Activated CD4-positive, CD25-positive, alpha-beta regulatory T cell treated with anti-CD3 and anti-CD28 coated beads, Interleukin-2, amount 50 U/mL, for 24 hours (primary cell): ENCODE measurements around the gene ATP1A1.

Experiments
- ATAC-seq, 2 donors: fragments of 150-1000 bp; cut with Tn5 transposase; one replicate each; pipeline ENCODE4 v1.10.0; 2021; ENCODE audit warnings: mild to moderate bottlenecking in 1 of 2, moderate library complexity in 1 of 2

Gene ATP1A1

DNA sequence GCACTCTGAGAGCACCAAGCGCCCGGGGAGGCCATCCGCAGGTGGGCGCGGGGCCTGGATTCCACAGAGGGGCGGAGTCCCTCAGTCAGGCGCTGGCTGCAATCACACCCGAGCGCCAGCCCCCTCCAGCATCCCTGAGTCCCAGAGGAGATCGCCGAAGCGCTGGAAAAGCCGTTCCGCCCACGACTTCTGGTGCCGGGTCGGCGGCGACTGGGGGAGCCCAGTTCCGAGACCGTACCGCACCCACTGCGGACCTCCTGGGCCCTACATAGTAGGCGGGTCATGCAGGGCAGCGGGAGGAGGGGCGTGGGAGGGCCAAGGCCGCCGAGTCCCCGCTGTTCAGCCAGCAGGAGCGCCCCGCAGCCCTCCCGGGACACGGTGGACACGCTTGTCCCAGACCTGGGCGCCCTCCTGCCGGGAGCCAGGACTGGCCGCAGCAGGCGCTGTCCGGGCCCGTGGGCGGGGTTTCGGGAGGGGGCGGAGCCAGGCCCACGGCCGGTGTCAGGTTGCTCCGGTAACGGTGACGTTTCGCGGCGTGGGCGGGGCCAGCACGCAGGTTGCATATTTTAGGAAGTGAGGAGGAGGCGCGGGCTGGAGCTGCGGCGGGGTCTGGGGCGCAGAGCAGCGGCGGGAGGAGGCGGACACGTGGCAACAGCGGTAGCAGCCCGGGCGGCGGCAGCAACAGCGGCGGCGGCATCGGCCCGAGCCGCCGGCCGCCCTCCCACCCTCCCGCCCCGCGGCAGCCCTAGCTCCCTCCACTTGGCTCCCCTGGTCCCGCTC lies at the start of gene ATP1A1:
TSS of gene ATP1A1 (plus strand) at position 594 of the 780 bp plus-strand sequence. CDS start 268 bp downstream, outside the sequence.
- peak; percentile 63 to 68 for ATAC-seq

DNA sequence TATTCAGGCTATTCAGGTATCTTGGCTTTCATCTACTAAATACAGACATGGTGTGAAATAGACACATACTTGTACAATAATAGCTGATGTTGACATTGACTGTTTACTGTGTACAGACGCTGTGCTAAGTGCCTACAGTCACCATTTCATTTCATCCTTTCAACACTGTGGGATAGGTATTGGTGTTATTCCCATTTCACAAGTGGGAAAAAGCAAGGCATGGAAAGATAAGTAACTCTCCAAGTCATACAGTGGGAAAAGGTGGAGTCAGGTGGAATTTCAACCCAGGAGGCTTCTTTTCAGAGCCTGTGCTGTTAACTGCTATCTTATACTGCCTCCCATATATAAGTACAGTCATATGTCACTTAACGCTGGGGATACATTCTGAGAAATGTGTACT lies 49.6 kb upstream of the ATP1A1 start:
- ATAC-seq: no peak

DNA sequence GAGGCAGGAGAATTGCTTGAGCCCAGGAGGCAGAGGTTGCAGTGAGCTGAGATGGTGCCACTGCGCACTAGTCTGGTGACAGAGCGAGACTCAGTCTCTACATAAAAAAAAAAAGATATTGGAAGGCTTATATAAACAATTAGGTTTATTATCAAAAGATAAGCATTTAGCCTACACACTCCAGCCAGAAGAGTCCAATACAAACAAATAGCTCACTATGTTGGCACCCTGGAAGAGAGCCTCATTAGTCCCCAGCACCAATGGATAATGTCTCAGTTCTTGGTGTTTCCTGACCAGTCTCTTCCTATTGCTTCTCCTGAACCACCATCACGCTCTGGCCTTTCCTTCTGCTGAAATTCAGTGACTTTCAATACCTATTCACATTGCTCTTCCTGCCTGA lies 48.6 kb upstream of the ATP1A1 start:
- no peak for ATAC-seq

DNA sequence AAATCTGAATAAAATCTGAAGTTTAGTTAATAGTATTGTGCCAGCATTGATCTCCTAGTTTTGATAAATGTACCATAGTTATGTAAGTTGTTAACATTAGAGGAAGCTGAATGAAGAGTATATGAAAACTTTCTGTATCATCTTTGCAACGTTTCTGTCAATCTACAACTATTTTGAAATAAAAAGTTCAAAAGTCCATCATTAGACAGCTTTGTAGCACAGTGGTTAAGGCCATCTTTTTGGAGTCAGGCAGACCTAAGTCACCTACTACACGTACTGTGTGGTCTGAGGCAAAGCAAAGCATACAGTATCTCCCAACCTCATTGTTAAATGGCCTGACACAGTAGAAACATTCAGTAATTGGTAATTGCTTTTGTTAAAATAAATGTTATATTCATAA lies 47.9 kb upstream of the ATP1A1 start:
- ATAC-seq: no peak

DNA sequence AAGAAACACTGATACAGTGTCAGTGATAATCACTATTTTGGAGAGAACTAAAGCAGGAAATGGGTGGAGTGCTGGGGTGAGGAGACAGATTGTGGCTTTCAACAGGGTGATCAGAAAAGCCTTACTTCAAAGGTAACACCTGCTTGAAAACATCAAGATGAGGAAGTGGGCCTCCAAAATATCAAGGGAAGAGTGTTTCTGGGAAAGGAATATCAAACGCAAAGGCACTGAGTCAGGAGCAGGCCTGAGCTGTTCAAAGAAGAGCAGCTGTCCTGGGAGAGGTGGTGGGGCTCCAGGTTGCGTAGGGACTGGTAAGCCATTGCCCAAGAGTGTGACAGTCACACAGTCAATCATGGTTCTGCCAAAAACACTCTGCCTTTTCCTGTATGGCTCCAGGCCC lies 47.1 kb upstream of the ATP1A1 start:
- ATAC-seq: peak; percentile 65 to 70

DNA sequence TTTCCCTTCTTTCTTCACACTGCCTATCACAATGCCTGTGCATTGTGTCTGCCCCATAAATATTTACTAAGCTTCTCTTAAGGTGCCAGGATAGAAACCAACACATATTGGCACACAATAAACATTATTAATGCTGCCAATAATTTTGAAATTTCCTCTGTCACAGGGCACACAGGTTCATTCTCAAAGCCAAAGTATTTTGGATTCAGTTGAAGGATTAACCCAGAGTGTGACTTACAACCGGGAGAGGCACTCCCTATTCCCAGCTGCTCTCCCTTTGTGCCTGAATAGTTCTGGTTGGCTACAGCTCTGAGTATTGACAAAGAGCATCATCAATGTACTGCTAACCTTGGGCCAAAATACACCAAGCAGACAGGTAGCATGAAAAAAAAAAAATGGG lies 46.6 kb upstream of the ATP1A1 start:
- ATAC-seq: no peak

DNA sequence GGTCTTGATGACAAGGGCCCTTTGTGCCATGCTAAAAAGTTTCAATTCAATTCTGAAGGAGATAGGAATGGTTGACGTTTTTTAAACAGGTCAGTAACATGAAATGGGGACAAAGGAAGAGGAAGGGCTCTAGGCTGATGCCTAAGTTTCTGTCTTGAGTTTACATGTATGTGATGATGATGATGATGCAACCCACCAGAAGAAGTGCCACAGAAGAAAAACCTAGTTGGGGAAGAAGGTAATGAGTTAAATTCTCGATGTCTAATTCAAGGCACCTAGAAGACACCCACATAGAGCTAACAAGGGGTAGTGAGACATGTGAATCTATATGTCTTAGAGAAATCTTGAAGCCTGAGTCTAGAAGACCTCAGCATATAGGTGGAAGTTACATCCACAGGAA lies 44.4 kb upstream of the ATP1A1 start:
- ATAC-seq: no peak

DNA sequence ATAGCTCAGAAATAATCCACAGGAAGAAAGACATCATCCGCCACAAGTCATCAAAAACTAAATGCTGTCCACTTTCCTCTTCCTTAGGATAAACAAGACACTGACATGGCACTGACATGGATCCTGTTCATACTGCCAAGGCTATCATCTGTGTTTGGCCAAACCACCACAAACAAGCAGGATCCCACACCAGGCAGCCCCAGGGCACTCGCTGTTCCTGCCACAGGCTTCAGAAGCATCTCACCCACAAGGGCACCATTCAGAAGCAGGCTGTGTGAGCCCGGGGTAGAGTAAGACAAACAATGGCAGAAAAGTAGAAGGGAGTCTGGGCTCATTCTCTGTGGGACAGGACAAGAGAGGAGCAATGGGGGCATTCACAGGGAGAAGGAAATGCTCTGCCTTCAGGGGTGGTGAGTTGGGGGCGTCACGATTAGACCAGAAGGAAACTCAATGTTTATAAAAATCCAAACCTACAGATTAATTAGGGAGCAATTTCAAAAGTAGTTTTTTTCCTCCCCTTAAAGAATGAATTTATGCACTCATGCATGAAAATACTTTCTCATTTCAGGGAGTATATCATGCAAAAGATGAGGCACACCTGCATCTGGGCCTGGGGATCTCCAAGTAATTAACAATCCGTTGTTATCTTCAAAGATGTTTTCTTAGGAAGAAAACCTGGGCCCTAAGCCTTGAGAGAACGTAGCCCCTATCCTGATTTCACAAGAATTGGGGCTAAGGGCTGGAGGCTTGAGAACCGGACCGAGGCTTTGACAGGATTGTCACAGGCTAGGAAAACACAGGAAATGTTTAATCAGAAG lies 43.3 kb upstream of the ATP1A1 start:
- ATAC-seq: no peak

DNA sequence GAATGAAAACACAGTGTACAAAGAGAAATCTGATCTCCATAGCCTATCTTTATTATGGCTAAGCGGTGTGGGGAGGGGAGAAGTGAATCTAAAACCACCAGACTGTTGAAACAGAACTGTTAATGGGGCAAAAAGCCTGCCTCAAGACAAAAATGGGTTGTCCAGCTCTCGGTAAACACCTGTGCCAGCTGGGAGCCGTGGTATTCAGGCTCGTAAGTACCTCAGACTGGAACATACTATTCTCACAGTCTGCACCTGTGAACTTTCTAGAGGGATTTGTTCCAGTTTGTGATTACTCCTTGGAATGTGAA lies 42.7 kb upstream of the ATP1A1 start:
- ATAC-seq: no peak

DNA sequence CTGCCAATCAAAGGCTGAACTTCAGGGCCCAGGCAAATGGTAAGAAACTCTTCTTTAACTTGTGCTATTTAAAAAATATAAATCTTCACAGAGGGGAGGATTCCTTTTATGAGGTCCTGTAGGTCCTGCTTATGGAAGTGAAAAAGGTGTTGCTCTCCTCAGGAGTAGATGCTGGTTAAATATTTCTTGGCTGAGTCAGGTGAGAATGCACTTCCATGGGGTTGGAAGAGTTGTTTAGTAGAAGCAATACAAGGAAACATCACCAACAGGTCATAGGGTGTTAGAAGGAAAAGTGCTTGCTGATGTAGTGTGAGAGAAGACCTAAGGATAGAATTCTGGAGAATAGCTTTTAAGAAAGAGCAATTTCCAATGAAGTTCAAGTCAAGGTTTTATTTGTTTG lies 42.2 kb upstream of the ATP1A1 start:
- ATAC-seq: no peak

DNA sequence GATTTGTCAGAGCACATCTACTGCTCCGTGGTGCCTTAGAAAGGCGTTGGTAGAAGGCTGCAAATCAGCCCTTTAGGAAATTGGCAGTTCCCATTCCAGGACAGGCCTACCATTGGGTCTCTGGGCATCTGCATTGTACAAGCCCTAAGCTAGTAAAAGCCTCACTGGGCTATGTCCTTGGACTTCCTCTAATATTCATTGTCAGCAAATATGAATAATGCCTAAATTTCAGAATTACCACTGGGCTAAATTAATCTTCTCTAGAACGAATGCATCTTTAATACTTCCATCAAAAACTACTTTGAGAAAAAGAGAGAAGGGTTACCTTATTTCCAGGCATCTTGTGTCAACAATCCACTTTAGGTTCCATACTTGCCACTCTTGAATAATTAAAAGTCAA lies 41.5 kb upstream of the ATP1A1 start:
- no peak for ATAC-seq

DNA sequence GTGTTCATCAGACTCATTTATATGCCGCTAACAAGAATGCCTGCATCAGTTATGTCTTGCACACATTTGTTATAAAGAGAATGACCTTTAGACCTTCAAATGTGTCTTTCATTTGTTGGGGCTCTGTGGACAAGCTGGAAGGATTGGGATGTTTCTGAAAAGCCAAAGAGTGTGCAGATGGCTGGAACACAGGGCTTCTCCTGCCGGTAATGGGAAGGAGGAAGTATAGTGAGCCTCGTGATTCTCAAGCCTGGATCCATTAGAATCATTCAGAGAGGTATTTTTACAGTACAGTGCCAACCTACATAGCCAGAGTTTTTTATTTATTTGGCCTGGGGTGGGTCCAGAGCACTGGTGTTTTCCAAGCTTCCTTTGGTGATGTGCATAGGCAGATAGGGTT lies 40.6 kb upstream of the ATP1A1 start:
- no peak for ATAC-seq

DNA sequence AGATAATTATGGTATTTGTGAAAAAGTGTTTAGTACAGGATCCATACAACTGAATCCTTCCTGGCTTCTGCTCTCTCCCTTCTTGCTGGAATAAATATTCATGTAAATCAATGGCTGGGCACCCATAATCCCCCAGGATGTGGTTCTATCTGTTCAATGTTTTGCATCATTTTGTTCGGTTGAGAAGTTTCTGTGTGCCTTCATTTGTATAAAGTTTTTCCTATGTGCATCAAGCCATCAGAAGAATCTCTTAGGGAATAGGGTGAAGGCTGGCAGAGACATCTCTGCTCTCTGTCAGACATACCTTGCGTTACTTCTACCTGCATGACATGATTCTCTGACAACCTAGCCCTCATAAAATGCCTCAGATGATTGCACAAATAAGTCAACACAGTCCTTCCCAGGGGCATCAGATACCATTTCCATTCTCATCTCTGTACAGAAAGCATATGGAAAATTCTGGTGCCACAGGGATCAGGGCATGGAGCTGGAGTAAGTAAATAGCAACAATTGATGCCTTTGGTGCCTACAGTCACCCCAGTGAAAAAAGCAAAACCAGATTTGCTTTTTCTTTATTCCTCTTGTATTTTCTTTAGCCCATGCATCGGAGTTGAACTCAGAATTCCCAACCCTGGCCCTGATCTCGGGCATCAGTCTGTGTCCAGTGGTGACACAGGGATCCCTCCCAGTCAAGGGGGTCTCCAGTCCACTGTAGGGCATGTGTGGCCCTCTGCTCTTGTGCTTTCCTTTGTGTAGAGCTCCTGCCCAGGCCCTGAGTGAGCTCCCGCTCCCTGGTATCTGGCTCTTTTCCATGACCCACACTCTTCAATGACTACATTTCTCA lies 39.7 kb upstream of the ATP1A1 start:
- ATAC-seq: no peak

DNA sequence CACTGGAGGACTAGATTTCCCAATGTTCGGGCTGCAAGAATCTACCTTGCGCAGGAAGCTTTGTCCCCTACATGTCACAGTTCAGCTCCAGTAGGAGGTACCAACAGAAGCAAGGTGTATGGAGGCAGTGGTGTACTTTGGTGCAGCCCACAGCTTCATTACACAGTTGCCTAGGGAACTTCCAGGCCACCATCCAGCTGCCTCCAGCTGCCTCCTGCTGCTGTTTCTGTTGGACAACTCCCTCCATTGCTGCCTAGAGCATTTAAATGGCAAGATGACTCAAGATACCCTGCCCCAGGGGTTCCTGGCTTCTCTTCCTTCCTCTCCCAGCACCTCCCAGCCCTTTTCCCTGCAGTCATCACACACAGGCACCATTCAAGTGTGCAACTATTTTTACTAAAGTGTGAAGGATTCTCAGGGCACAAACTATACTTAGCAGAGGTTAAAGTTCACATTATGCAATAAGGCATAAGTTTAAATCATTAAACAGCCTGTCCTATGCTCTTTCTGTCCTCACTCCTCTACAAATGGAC lies 39.0 kb upstream of the ATP1A1 start:
- no peak for ATAC-seq

DNA sequence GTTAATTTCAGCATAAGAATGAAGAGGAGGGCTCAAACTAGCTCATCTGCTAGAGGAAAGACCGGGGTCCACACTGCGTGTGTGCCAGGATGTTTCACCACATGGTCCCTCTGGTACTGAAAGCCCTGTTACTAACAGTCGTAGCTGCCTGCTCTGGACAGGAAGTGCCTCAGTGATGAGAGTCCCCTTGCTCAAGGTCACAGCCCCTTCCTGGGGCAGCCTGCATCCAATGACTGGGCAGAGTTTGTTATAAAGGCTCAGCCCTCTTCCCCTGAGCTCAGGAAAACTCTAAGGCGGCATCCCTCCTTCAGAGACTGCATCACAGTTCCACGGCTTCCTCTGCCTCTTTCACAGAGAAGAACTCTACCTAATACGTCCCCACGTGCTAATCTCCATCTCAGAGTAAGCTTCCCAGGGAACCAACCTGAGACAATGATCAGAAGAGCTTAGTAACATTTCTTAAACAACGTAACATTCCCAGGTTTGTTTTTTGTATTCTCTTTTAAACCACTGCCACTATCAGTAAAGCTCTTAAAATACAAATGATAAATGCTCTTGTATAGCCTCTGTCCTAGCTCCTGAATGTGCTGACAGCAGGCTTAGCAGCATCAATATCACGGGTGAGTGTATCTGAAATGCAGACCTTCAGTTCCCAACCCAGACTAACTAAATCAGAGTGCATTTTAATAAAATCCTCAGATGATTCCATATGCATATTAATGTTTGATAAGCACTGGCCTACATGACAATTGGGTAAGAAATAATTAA lies 38.0 kb upstream of the ATP1A1 start:
- no peak for ATAC-seq

DNA sequence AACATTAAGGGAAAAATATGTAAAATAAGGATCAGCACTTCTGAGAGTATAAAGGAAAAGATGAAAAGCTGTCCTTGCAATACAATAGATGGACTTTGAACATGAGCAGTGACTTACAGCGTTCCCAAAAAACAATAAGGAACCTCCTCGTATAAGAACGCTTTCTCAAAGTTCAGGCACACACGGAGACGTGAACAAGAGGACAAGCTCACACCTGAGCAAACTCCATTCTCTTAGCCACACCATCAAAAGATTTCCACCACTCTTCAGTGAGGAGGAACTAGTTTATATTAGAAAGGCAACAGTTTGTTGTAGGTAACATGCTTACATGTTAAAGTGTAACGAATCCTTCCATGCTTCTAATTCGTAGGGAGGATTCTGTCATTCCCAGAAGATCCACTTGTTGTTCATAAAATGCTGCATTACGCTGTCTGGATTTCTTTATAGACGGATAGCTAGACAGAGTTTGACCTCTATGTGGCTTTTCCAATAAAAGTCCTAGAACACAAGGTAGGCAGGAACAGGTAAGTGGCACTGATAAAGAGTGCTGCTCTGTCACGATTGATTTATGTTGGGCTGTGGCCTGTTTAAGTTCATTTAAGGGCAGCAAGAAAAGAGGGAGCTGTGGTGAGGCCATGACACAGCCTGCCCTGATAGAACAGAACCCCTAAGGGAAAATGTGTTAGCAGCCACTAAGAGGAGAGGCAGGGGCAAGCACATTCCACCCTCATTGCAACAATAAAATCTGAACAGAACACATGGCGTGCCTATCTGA lies 37.0 kb upstream of the ATP1A1 start:
- ATAC-seq: no peak

DNA sequence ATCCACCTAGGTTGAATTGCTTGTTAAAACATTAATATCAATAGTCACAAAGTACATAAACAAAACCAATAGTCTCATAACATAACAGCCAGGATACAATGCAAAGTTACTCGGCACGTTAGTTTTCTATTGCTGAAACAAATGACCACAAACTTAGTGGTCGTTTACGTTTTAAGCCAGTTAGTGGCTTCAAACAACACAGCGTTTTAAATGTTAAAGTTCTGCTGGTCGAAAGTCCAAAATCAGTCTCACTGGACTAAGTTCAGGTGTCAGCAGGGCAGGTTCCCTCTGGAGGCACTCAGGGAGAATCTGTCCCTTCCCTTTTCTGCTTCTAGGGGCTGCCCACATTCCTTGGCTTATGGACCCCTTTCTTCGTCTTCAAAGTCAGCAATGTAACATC lies 35.6 kb upstream of the ATP1A1 start:
- ATAC-seq: no peak

DNA sequence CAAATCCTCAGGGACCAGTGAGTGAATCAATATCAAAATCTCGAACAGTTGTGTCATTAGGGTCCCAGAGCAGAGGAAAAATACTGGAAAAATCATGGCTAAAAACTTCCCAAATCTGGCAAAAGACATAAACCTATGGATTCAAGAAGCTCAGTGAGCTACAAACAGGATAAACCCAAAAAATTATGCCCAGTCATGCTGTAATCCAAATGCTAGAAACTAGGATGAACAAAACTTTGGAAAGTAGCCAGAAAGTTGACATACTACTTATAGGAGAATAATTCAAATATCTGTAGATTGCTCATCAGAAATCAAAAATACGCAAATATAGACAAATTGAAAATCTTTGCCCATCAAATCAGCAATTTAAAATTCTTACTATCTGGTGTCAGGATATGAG lies 34.6 kb upstream of the ATP1A1 start:
- ATAC-seq: no peak

DNA sequence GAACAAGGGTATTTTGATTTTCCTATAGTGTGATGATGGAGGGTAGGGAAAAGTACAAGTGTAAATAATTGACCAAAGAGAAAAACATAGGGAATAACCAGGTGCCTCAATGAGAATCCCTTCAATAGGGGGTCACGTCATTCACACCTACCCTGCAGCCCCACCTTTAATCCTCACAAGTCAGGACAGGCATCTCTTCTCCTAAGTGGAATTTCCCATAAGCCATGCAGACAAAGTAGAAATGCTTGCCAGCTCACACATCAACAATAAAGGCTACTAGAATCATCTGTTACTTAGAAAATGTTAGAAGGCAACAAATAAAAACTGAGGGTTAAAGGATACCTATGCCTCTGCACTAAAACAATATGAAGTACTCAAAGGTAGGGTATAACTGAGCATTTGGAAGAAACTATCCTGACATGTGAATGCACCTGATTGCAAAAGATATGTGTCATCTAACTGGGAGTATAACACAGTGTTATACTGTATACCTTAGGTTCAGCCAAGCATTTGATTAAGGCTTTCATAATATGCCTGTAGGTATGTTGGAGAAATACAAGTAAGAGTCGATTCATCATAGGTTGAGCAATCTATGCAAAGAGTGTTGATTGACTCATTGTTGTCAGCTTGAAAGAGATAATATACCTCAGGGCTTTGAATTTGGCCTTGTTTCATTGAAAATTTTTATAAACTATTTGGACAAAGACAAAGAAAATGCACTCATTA lies 32.4 kb upstream of the ATP1A1 start:
- ATAC-seq: peak in 1 of 2 donors; percentile 49

DNA sequence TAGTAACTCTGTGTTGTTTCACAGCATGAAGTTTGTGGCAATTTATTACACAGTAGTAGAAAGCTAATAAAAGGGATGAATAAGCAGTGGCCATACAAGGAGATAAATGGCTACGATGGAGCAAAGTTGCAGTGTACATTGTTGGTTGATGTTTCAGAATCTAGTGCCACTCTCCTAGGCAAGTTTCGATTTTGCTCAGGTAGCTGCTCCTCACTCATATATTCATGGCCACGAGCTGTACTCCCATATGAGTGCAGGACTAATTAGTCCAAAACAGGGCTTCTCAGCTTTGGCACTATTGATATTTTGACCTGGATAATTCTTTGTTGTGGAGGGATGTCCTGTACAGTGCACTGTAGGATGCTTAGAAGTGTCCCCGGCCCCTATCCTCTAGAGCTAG lies 30.0 kb upstream of the ATP1A1 start:
- ATAC-seq: peak in 1 of 2 donors; percentile 39

DNA sequence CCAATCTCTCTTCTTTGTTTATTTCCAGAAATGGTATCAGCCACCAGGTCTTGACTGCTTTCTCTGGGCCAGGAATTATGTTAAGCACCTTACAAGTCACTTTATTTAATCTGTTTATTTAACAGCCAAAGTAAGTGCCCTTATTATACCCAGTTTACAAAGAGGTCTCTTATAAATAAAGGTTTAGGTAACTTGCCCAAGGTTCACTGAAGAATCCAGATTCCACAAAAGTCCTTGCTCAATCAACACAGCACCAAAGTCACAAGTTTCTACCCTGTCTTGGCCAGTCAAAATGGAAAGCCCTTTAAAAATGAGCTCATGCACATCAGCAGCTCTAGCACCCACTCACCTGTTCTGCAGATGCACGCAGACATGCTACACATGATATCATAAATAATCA lies 28.0 kb upstream of the ATP1A1 start:
- peak in 1 of 2 donors; percentile 27 for ATAC-seq
